GM21528 (cell line): ENCODE data around the gene OR2T35.
"Not testable (repeated sequence)": the region's sequence is repeated elsewhere in the genome, so short reads cannot be mapped to it uniquely, and the experiment has no call there.

ENCODE experiments used
- ATAC-seq: cut with Tn5 transposase; IDR thresholded peaks from one replicate; pipeline ENCODE4 v1.9.1; 2021; ENCODE audit warnings: mild to moderate bottlenecking, moderate library complexity; ENCODE audit not compliant: unreplicated experiment, low FRiP score

The OR2T35 gene, protein sequence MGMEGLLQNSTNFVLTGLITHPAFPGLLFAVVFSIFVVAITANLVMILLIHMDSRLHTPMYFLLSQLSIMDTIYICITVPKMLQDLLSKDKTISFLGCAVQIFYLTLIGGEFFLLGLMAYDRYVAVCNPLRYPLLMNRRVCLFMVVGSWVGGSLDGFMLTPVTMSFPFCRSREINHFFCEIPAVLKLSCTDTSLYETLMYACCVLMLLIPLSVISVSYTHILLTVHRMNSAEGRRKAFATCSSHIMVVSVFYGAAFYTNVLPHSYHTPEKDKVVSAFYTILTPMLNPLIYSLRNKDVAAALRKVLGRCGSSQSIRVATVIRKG

DNA sequence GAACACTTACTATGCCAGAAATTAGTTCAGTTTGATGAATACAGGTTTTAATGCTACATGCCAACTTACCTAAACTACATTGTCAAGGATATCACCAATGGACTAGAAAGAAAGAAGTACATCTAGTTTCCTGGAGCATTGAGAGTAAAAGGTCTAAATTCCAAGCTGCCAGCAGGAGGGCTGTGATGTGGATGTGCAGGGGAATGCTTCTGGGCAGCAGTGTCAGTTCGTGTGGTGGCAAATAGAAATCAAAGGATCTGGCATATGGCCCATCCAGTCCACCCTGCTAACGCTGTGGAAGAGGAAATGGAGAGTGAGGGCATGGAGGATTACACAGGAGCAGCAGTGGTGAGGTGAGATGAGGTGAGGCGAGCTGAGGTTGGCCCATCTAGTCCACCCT is at the start of gene OR2T35:
OR2T35 (minus strand) TSS at position 101 of the 400 bp plus-strand sequence. CDS start 6,020 bp downstream, outside the sequence.
- ATAC-seq, result not testable (repeated sequence)

DNA sequence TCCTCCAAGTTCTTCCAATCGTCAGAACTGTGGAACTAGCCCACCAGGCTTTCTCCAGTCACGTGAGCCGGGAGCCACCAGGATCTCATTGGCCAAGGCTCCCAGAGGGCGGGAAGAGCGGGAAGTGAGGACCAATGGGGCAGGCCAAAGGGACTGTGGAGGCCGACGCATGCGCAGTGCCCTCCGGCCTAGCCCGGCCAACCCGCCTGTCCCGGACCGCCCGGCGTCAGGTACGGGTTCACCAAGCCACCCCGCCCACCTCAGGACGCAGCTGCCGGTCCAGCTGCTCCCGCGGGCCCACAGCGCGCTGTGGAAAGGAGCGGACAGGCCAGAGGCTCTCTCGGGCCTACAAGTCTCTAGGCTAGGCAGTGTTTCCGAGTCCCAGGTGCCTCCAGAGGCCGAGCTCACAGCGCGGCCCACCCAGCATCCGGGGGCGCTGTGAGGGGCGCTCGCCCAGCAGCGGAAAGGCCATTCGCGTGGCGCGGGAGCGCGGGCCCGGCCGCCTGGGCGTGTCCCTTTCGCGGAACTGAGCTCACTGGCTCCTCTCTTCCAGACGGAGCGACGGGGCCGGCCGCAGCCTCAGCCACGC is 46.6 kb upstream of the OR2T35 start:
- ATAC-seq, result no peak

DNA sequence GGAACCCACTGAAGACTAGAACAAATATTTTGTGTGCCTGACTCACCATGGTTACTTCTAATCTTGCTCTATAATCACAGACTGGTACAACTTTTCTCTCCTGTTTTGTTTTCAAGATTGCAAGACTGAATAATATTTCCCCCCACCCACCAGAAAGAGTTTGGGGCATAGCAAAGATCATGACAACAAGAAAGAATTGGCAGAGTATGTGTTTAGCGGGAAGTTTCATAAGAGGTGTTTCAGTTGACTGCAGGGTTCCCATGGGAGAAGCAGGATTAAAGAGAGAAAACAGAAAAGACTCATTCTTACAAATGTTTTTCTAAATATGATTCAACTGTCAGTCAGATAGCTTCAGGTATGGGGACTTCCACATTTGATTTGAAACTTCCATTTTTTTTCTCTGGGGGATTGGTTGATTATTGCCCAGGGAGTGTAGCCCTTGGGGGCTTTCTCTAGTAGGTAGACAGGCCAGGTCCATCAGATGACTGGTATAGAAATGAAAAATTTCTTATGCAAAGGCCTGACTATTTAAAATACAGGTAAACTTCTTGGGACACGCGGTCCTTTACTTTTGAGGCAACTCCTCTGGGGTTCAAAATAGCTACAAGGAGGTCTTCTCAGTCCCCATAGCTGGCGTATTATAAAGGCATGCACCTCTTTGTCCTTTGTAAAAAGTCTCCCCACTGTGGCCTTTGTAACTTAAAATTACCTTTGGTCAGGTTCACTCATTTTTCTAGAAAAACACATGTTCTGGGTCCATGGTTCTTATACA is 43.6 kb upstream of the OR2T35 start:
- peak; percentile 62 for ATAC-seq

DNA sequence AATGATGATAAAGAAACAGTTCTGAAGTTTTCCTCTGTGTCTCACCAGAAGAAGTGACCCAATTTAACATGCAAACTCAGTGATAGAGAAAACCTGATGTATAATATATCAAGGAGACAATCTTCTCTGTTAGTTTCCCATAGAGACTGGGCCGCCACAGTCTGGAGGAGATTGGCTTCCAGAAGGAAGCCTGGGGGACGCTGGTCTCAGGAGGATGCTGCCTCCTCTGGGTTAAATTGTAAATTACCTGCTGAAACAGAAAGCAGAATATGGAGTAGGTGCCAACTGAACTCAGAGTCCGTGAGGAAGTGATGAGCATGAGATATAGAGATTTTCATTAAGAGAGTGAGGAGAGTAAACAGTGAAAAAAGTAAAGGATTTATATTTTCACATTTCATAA is 41.7 kb upstream of the OR2T35 start:
- peak; percentile 91 for ATAC-seq

DNA sequence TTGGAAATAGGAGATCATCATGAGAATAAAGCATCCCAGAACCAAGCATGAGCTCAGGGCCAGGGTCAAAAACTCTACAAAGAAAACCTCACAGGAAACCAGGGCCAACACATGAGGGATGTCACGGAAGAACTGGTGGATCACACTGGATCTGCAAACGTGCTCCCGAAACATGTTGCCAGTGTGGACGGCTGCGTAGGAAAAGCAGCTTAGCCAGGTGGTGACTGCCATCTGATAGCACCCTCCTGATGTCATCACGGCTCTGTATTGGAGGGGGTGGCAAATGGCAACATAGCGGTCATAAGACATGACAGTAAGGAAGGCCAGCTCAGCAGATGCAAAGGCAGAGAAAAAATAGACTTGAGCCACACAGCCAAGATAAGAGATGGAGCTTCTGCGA is 36.6 kb upstream of the OR2T35 start:
- no peak for ATAC-seq

DNA sequence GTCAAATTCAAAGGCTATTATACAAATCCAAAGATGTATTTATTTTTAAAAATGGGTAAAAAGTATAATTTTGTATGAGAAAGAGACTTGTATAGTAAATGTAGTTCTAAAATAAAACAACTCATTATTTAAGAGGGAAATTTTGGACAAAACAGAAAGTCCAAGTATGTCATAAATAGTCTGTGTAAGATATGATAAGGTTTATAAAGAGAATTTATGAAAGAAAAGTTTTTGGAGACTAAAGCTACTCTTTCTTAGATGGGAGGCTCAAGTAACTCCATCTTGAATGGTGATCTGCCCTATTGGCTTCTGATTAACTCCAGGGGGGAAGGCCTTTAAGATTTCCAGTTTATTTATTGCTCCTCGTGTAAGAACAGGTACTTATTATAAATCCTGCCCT is 24.9 kb upstream of the OR2T35 start:
- ATAC-seq, result no peak

DNA sequence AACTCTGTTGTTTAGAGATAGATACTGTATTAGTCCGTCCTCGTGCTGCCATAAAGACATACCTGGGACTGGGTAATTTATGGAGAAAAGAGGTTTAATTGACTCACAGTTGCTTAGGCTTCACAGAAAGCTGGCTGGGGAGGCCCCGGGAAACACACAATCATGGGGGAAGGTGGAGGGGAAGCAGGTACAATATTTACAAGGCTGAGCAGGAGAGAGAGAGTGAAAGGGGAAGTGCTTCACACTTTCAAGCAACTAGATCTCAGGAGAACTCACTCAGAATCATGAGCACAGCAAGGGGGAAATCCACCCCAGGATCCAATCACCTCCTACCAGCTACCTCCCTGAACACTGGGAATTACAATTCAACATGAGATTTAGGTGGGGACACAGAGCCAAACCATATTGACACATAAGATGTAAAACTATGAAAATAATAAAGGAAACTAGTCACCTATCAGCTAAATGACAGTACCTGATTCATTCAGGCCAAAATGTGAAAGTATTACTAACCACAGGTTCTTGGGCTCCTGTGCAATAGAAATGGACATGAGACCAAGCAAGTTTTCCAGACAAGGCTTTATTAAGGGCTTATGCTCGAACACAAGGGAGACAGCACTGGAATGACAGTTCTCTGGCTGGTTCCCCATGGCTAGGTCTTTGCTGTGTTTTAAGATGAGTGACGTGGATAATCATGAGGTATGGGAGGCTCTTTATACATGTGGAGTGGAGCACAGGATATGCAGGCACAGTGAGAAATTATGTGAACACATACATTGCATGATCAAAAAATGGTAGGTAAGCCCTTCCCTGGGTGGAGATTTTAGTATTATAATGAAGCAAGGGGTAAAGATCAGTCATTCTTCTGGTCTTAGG is 18.6 kb upstream of the OR2T35 start:
- peak; percentile 95 for ATAC-seq

DNA sequence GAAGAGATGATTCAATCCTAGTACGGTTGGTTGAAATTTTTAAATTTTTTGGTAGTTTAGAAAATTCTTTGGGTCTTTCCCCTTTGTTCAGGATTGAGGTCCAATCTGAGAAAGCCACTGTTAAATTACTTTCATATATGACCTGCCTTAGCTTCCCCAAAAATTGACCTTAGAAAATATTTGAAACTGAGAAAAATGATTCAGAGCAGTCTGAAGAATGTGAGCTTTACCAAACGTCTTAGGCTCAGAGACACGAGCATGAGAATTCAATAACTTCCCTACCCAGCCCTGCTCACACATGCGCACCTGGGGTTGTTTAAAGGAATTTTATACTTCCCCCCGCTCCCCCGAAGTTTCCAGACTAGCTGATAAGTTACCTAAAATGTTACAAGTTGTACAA is 11.7 kb upstream of the OR2T35 start:
- peak; percentile 41 for ATAC-seq

DNA sequence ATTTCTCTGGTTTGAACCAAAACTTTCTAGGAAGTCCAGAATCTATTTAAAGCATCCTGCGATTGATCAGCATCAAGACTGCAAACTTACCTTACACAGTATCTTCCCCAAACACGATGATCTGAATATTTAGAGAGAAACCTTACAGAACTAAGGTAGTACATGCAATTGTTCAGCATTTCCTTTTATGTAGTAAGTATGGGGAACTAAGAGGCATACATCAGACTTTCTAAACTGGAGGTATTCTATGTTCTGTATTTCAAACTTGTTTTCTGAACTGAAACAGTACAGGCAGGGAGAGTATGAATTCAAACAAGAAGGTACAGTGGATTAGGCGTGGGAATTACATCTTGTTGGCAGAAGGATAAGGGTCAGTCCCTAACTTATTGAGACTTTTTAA is 10.3 kb upstream of the OR2T35 start, which contains the start of gene OR2T27:
OR2T27 (minus strand) TSS at position 175 of the 400 bp plus-strand sequence. CDS start 4,644 bp downstream, outside the sequence.
- peak; percentile 51 for ATAC-seq

DNA sequence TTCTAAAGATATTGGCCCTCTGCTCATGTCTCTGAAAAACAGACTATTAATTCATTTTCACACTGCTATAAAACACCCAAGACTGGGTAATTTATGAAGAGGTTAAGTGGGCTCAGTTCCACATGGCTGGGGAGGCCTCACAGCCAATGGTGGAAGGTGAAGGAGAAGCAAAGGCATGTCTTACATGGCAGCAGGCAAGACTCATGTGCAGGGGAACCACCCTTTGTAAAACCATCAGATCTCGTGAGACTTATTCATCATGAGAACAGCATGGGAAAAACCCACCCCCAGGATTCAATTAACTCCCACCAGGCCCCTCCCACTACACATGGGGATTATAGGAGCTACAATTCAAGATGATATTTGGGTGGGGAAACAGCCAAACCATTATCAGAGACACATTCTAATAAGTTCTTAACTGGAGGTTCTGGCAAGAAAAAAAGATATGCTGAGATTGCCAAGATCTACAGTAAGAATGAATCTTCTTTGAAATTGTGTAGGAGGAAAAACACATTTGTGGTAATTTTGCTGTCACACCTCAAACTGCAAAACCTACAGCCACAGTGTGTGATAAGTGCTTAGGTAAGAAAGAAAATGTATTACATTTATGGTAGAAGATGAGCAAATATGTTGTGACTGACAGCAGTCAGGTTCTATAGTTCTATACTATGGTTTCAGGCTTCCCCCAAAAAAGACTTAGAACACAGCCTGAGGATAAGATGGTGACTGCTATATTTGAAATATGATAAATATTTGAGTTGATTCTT is 3.9 kb upstream of the OR2T35 start:
- ATAC-seq, result not testable (repeated sequence)

DNA sequence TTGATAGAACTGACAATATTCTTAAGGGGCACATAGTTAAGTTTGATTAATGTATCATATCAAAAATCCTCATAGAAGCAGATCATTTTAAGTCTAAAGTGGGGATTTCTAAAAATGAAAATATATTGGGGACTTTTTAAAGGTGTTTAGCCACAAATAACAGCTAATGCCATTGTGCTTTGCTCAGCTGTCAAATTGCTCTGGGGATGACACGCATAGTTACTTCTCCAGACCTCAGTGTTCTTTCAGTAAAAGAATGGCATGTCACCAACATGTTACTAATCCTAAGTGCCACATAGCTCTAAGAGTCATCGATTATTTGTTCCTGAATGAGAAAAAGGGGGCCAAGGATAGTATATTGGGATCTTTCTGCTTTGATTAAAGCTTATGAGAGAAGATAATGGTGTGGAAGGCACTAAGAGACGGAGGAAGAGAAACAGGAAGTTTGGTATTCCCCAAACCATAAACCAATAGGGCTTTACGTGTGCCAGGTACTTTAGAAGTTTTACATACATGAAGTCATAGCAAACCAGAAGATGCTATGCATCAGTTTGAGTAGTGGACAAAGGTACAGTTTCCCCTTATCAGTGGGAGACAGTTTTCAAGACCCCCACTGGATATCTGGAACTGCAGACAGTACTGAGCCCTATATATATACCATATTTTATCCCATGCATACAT is 2.0 kb downstream of the OR2T35 start:
- peak; percentile 67 for ATAC-seq

DNA sequence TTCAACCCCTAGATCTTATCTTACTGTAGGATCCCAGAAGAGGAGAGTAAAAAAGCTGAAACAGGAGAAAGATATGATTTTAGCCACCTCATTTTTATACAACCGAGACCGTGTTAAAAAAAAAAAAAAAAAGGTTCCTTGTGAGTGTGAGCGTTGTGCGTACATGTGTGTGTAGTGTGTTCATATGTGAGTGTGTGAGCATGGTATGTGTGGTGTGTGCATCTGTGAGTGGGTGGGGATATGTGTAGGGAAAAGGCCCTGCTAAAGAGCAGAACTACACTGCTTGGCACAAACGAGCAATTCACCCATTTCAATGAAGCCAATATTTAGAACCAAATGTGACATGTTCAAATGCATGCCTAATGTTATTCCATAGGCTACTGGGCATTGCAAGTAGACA is 3.5 kb downstream of the OR2T35 start:
- peak; percentile 12 for ATAC-seq

DNA sequence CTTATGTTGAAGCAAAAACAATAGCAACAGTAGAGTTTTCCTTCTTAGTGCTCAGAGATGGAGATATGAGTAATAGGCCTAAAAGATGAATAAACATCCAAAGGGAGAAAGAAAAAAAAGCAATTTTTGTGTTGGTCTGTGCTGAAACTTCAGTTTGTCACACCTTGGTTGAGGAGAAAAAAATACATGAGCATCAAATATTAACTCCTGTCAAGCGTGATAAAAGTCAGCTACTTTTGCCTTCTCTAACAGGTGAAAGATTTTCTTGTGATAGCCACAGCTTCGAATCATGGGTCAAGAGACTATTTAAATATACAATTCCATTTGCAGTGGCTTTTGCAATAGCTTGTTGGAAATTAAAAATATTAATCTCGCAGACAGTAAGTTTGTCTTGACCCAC is 4.2 kb downstream of the OR2T35 start:
- peak; percentile 39 for ATAC-seq

DNA sequence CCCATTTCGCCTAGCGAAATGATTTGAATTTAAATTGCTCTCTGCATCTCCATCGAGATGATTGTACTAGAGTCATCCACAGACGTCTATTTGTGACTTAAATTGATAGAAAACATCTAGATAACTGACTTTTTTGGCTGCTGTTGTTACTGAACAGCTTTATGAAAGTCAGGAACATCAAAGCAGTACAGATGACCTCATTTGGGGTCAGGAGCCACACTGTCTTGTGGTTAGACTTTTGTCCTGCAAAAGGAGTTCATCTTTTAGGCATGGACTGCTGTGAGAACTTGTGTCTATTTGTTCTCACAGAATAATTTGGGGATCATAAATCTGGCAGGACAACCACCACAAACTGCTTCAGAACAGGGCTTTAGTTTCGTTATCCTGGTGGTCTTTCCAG is 5.4 kb downstream of the OR2T35 start:
- not testable (repeated sequence) for ATAC-seq

DNA sequence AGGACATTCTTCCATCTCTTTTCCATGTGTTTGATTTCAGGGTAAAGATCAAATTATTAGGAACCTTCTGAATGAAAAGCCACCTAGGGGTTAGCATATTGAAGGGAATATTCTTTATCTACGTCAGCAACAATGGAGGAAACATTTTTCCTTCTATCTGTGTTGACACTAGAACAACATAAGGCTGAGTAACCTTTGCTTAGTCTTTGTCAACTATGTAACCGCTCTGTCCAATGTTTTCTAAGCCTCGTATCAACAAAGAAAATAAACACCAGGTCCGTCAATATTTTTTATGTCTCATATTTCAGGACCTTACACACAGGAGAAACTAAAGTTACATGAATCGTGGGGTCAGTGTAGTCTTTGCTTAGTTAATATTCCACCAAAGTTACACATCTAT is 8.5 kb downstream of the OR2T35 start:
- ATAC-seq, result not testable (repeated sequence)

DNA sequence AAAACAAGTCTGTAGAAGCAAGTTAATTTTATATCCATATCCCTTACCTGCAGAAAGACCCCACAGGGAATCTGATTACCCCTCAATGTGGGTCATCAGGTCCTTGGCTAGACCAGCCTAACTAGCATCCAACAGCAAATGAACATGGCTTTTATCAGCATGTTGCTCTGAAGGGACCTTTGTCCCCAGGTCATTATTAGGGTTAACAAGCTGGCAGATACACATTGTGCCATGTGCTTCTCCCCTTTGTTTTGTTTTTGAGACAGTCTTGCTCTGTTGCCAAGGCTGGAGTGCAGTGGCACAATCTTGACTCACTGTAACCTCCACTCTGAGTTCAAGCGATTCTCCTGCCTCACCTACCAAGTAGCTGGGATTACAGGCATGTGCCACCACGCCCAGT is 10.1 kb downstream of the OR2T35 start, which contains the start of gene OR2T11:
OR2T11 (minus strand) TSS at position 101 of the 400 bp plus-strand sequence. CDS start 7,963 bp downstream, outside the sequence.
- ATAC-seq, result not testable (repeated sequence)

DNA sequence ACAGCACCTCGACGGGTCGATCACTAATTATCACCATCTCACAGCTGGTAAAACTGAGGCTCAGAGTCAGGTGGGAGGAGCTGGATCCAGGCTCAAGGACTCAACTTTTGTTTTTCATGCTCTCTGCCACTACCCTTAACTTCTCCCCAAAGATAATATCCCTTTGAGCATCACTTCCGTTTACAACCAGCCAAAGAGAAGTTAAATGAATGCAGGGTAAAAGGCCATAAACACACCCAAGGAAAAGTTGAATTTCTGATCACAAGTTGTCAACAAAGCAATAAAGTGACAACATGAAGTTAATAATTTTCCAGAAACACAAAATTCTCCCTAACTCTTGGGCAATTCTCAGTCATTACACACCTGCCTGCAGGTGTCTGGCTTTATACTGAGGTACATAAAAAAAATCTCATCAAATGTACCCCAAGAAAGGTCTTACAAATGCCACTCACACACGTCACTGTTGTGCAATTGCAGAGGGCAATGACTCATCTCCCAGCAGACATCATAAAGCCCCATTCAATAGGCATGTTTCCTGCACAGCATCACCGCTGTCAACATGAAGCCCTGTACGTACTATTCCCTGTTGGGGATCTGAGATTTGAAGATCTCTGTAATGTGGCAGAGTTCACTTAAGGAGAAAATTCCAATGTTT is 13.6 kb downstream of the OR2T35 start:
- no peak for ATAC-seq

DNA sequence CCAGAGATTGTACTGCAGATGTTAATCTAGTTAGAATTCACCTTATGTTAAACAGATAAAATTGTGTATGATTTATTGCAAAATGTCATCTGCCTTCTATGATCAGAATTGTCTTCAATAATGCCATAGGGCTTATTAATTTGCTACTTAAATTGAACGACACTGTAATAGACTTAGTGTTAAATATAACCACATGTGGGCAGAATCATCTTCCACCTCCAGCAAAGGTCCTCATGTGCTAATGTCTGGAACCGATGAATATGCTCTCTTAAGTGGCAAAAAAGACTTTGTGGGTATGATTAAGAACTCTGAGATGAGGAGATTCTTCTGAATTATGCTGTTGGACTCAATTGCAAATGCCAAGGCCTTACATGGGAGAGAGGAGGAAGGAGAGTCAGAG is 14.5 kb downstream of the OR2T35 start:
- ATAC-seq, result no peak
